Middle frontal gyrus (tissue), 1 donor: ENCODE results near the gene NCAPD3.
A peak's percentile ranks its signal among the peaks of the same experiment; 100 is the strongest.
"Not testable (repeated sequence)": the region's sequence is repeated elsewhere in the genome, so short reads cannot be mapped to it uniquely, and the experiment has no call there.

ENCODE experiments used
- DNase-seq: peaks from one replicate; pipeline ENCODE4 v3.0.0-alpha.2; 2015; ENCODE audit warnings: low spot score; ENCODE audit errors: extremely low spot score

NCAPD3 gene

GRCh38 chr11:134138376-134138775 is 85.4 kb downstream of the NCAPD3 start:
- DNase-seq, result no peak

- no peak for DNase-seq
These were observed 89.6 kb downstream of the NCAPD3 start for GRCh38 chr11:134134167-134134566.

- DNase-seq, result no peak
These were observed 91.0 kb downstream of the NCAPD3 start for GRCh38 chr11:134132808-134133207.

GRCh38 chr11:134131628-134132244 is 92.0 kb downstream of the NCAPD3 start:
- no peak for DNase-seq

- DNase-seq, result peak; percentile 77
These were observed 97.4 kb downstream of the NCAPD3 start for GRCh38 chr11:134126217-134126822.

GRCh38 chr11:134125507-134125906 is 98.3 kb downstream of the NCAPD3 start:
- no peak for DNase-seq

- no peak for DNase-seq
These were observed 98.9 kb downstream of the NCAPD3 start for GRCh38 chr11:134124660-134125451.

GRCh38 chr11:134120921-134121526 is 102.7 kb downstream of the NCAPD3 start:
- peak; percentile 59 for DNase-seq

GRCh38 chr11:134120143-134120850 is 103.5 kb downstream of the NCAPD3 start:
- DNase-seq, result peak; percentile 58

- DNase-seq, result no peak
These were observed 104.7 kb downstream of the NCAPD3 start for GRCh38 chr11:134119094-134119493.

- DNase-seq, result no peak
These were observed 105.8 kb downstream of the NCAPD3 start for GRCh38 chr11:134118006-134118405.

GRCh38 chr11:134116210-134116609 is 107.6 kb downstream of the NCAPD3 start:
- DNase-seq, result no peak

GRCh38 chr11:134113787-134114186 is 110.0 kb downstream of the NCAPD3 start:
- DNase-seq, result not testable (repeated sequence)

GRCh38 chr11:134110252-134110815 is 113.4 kb downstream of the NCAPD3 start:
- DNase-seq, result no peak
